ENCODE data around the gene TAAR9. TPM values are rescaled to one million over a fixed set of nuclear protein-coding genes. Genes with fewer than 3 reads are reported as not detected.

Gene TAAR9
- total RNA-seq, 4 donors from 2014 or later, result not detected

GRCh38 chr6:132505158-132505557, 32.9 kb upstream of the TAAR9 start:
- Histone ChIP-seq H3K9me3 (no peaks in the 10 kb centered on the region), H3K27me3 (no peaks in the 10 kb centered on the region), H3K4me1 (peaks cover 18 to 34% of the 10 kb centered on the region in 2 donors), H3K27ac (no peak overlapping the region), H3K36me3 (peaks cover 0 to 27% of the 10 kb centered on the region in 2 donors), H3K4me3 (no peak overlapping the region)
- TF ChIP-seq CTCF (IDR thresholded peaks at IDR 0.05 in 4 of 5, conservative IDR thresholded peaks at IDR 0.05 in 1 of 5), result no peak
- in situ Hi-C loops (cut with MboI; ENCODE audit: low sequenced_read_pairs in 4 of 4), result loop anchor here in 2 of 4 donors (25.0 kb wide), 2 partner anchors 307 to 1057 kb away; partner anchors contain the start of gene RPS12 (in 1 of the 2)
- ATAC-seq (no peak), DNase-seq (no peak)
- intact Hi-C loops (cut with DNase I; ENCODE audit: low total_unique reads), result no loop called here

GRCh38 chr6:132506461-132506860, 31.6 kb upstream of the TAAR9 start:
- DNase-seq (no peak), ATAC-seq (no peak)
- Histone ChIP-seq H3K4me1 (peaks cover 28 to 40% of the 10 kb centered on the region in 2 donors), H3K9me3 (no peaks in the 10 kb centered on the region), H3K27ac (no peak overlapping the region), H3K4me3 (no peak overlapping the region), H3K36me3 (peaks cover 0 to 14% of the 10 kb centered on the region in 2 donors), H3K27me3 (no peaks in the 10 kb centered on the region)
- TF ChIP-seq POLR2A (IDR thresholded peaks at IDR 0.05) (no peak), CTCF (IDR thresholded peaks at IDR 0.05 in 4 of 5, conservative IDR thresholded peaks at IDR 0.05 in 1 of 5) (no peak)
- in situ Hi-C loops (cut with MboI; ENCODE audit: low sequenced_read_pairs in 4 of 4), result loop anchor here in 2 of 4 donors (25.0 kb wide), 2 partner anchors 306 to 1056 kb away; partner anchors contain the start of gene RPS12 (in 1 of the 2)
- intact Hi-C loops (cut with DNase I; ENCODE audit: low total_unique reads), result no loop called here

- Histone ChIP-seq H3K4me1 (peaks cover 32 to 47% of the 10 kb centered on the region in 2 donors), H3K36me3 (peaks cover 0 to 7% of the 10 kb centered on the region in 2 donors), H3K4me3 (no peak overlapping the region), H3K27me3 (no peaks in the 10 kb centered on the region), H3K9me3 (no peaks in the 10 kb centered on the region), H3K27ac (no peak overlapping the region)
- in situ Hi-C loops (cut with MboI; ENCODE audit: low sequenced_read_pairs in 4 of 4), result loop anchor here in 2 of 4 donors (25.0 kb wide), 2 partner anchors 305 to 1055 kb away; partner anchors contain the start of gene RPS12 (in 1 of the 2)
- TF ChIP-seq CTCF (IDR thresholded peaks at IDR 0.05 in 4 of 5, conservative IDR thresholded peaks at IDR 0.05 in 1 of 5), result no peak
- no peak for TF ChIP-seq POLR2A (IDR thresholded peaks at IDR 0.05)
- no peak for ATAC-seq
- intact Hi-C loops (cut with DNase I; ENCODE audit: low total_unique reads), result no loop called here
- no peak for DNase-seq
Observed at GRCh38 chr6:132506869-132507808, 30.9 kb upstream of the TAAR9 start.

GRCh38 chr6:132511210-132511830, 26.8 kb upstream of the TAAR9 start:
- Histone ChIP-seq H3K27me3 (no peaks in the 10 kb centered on the region), H3K27ac (peak overlapping the region; percentile 85 to 96 (median 91)), H3K4me3 (peak overlapping the region in 3 of 4 donors; percentile 77 to 93 (median 84)), H3K36me3 (no peaks in the 10 kb centered on the region), H3K4me1 (peaks cover 20 to 33% of the 10 kb centered on the region in 2 donors), H3K9me3 (no peaks in the 10 kb centered on the region)
- in situ Hi-C loops (cut with MboI; ENCODE audit: low sequenced_read_pairs in 4 of 4) (loop anchor here in 2 of 4 donors (25.0 kb wide), 2 partner anchors 301 to 1051 kb away; partner anchors contain the start of gene RPS12 (in 1 of the 2)), intact Hi-C loops (cut with DNase I; ENCODE audit: low total_unique reads) (loop anchor here (10.0 kb wide), 1 partner anchor 1053 kb away; no protein-coding TSS in a partner anchor)
- TF ChIP-seq CTCF (IDR thresholded peaks at IDR 0.05 in 4 of 5, conservative IDR thresholded peaks at IDR 0.05 in 1 of 5) (no peak), POLR2A (IDR thresholded peaks at IDR 0.05) (no peak)
- DNase-seq (peak; percentile 17 to 26), ATAC-seq (no peak)

Measured in gastrocnemius medialis (tissue), 4 donors.